Heart left ventricle (tissue), 16 donors: ENCODE results near the gene ID1. TPM values are rescaled to one million over a fixed set of nuclear protein-coding genes. Genes with fewer than 3 reads are reported as not detected.

ENCODE experiments used
- ATAC-seq, 4 donors: fragments of 200-7000 bp; cut with Tn5 transposase; one replicate each; pipeline ENCODE4 v1.9.1; 2020 to 2022; ENCODE audit warnings: moderate library complexity in 4 of 4, mild to moderate bottlenecking in 3 of 4, moderate number of reproducible peaks in 1 of 4
- DNase-seq, 5 donors: peaks; one replicate each; pipeline ENCODE4 v3.0.0-alpha.2; 2020
- H3K27ac ChIP-seq, 12 donors: fragments of 200-600 bp; sonication (generic) in 4 of 12; one replicate each; pipeline versions ENCODE4 v1.5.0 to v1.8.0; 2016 to 2022; ENCODE audit warnings: mild to moderate bottlenecking in 2 of 12
- H3K27me3 ChIP-seq, 9 donors: fragments of 200-600 bp; sonication (generic) in 2 of 9; one replicate each; pipeline versions ENCODE4 v1.5.1 to v1.8.0; 2016 to 2022; ENCODE audit warnings: mild to moderate bottlenecking in 3 of 9
- H3K36me3 ChIP-seq, 9 donors: fragments of 200-600 bp; sonication (generic) in 2 of 9; one replicate each; pipeline versions ENCODE4 v1.5.0 to v1.8.0; 2018 to 2022; ENCODE audit warnings: mild to moderate bottlenecking in 2 of 9
- H3K4me1 ChIP-seq, 12 donors: fragments of 200-600 bp; sonication (generic) in 4 of 12; one replicate each; pipeline versions ENCODE4 v1.5.0 to v1.8.0; 2016 to 2022; ENCODE audit warnings: mild to moderate bottlenecking in 3 of 12
- H3K4me3 ChIP-seq, 12 donors: fragments of 200-600 bp; sonication (generic) in 4 of 12; one replicate each; pipeline versions ENCODE4 v1.5.0 to v1.8.0; 2017 to 2022; ENCODE audit warnings: mild to moderate bottlenecking in 9 of 12, moderate library complexity in 4 of 12
- H3K9me3 ChIP-seq, 12 donors: fragments of 200-600 bp; sonication (generic) in 4 of 12; one replicate each; pipeline versions ENCODE4 v1.5.0 to v1.8.0; 2016 to 2022; ENCODE audit warnings: mild to moderate bottlenecking in 1 of 12
- POLR2A ChIP-seq, 2 donors: fragments of 450-650 bp; IDR thresholded peaks; one replicate each; pipeline ENCODE4 v1.6.1; 2017; ENCODE audit warnings: antibody characterized with exemption in 2 of 2, mild to moderate bottlenecking in 2 of 2, moderate library complexity in 2 of 2
- WGBS, 4 donors: extraction: QIAGEN DNeasy Blood & Tissue Kit in 2 of 4; methylation state at CpG; one replicate each; pipeline versions ENCODE4 v1.1.5 to v1.1.7; 2013 to 2018; 5-methylcytosine and 5-hydroxymethylcytosine counted together
- intact Hi-C, 10 donors: fragments of 100-400 bp; cut with DNase I; formaldehyde crosslinking; loops; one replicate each; pipeline versions ENCODE4 v1.11.1 to v1.14.2; 2022
- polyA plus RNA-seq, 2 donors: library from polyadenylated mRNA; stranded (reverse); fragments of 200-250 nt; gene quantifications; one replicate each; pipeline ENCODE4 v1.2.3, GENCODE V29; 2013
- total RNA-seq, 9 donors: library from RNA; depleted of rRNA in 2 of 9; stranded (reverse); fragments of >200 nt in 2 of 9; fragmentation: NEBNext Ultra II Directional in 3 of 9; extraction: Animal tissue kit (Norgen Biotek cat#: 25700) in 3 of 9; gene quantifications; one replicate each; pipeline versions ENCODE4 v1.1.0 to v1.2.4, GENCODE V29; 2016 to 2023
- TF ChIP-seq, protein P1 (sequence below), 12 donors: fragments of 200-600 bp; sonication (generic) in 4 of 12; IDR thresholded peaks; one replicate each; pipeline versions ENCODE4 v1.5.0 to v1.8.0; 2018 to 2022; ENCODE audit warnings: antibody characterized with exemption in 12 of 12, mild to moderate bottlenecking in 5 of 12
- donor health status: ischemic (EF 13 %, LVEDD 7.1; RV severe dilation, severe dysfunction).
- donor health status: healthy with polysubstance abuse.
- donor health status: DM: no; HTN: yes; CAD: no.
- donor health status: DM: no; HTN: no; CAD: no.
- donor health status: ischemic (EF 25% LVEDD 6.9; RV normal size, moderate dysfunction).
- donor health status: ischemic (EF 25% LVEDD 5.7; RV mildly dilated, moderate dysfunction).
- donor health status: healthy.
- donor health status: DM: yes; HTN: yes; CAD: no.
- donor health status: ischemic (EF 35%, LVEDD 5.7; RV mildly dilated, moderate dysfunction).
- donor health status: nonischemic (EF 11% LVEDD 7.7; RV severe dilation, severe dysfunction).
- donor health status: DM: yes; HTN: yes; CAD: no.
- donor health status: PGD.
- donor health status: ischemic (EF 29% LVEDD 5.4; RV normal size, mild dysfunction).
- donor health status: nonischemic (EF 23%, LVEDD 6.1; RV moderate dilation, normal function).

Gene ID1
- total and polyA plus RNA-seq, 11 donors = 72.4 to 619 (median 140) TPM

DNA sequence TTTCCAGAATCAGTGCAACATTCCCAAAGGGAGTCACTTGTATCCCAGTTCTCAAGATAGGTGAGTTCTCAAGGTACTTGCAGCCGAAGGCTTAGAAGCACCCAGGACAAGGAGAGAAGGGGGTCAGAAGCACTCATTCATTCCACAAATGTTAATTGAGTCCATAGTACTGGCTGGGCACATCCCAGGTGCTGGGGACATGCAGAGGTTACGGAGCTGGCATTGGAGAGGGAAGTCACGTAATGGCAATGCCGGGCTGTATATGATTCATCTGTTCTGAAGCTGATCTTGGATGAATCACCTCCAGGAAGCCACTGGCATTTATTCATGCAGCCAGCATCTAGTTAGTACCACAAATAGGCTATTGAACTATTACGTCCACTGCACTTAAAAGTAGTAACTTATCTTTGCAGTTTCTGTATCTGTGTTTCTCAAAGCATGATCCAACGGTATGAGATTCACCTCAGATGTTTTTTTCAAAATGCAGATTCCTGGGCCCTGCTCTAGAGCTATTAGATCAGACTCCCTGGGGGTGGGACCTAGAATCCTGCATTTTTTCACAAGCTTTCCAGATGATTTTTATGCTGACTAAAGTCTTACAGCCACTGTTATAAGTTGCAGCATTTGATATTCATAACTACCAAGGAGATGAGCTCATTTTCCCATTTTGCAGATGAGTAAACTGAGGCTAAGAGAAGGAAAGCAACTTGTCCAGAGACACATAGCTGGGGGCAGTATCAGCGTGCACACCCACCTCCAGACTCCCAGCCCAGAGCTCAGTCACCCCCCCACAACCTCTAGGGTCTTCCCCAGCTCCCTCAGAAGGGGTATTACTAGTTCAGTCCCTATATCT, 44.1 kb upstream of the ID1 start:
- no peak overlapping the region for H3K4me3 ChIP-seq
- no peaks in the 10 kb centered on the region for H3K27me3 ChIP-seq
- peak overlapping the region in 4 of 12 donors; percentile 9 to 37 (median 20) for H3K27ac ChIP-seq
- peaks cover 0 to 89% (median 57%) of the 10 kb centered on the region in 9 donors for H3K36me3 ChIP-seq
- DNase-seq (no peak), ATAC-seq (peak in 2 of 4 donors; percentile 26 to 56)
- TF ChIP-seq, protein P1, sequence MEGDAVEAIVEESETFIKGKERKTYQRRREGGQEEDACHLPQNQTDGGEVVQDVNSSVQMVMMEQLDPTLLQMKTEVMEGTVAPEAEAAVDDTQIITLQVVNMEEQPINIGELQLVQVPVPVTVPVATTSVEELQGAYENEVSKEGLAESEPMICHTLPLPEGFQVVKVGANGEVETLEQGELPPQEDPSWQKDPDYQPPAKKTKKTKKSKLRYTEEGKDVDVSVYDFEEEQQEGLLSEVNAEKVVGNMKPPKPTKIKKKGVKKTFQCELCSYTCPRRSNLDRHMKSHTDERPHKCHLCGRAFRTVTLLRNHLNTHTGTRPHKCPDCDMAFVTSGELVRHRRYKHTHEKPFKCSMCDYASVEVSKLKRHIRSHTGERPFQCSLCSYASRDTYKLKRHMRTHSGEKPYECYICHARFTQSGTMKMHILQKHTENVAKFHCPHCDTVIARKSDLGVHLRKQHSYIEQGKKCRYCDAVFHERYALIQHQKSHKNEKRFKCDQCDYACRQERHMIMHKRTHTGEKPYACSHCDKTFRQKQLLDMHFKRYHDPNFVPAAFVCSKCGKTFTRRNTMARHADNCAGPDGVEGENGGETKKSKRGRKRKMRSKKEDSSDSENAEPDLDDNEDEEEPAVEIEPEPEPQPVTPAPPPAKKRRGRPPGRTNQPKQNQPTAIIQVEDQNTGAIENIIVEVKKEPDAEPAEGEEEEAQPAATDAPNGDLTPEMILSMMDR (IDR thresholded peaks at IDR 0.05) = no peak
- TF ChIP-seq POLR2A (IDR thresholded peaks at IDR 0.05) = no peak
- 83 to 89% (median 87%) methylated on average over 7 of the region's 7 CpGs for WGBS, 4 donors
- H3K4me1 ChIP-seq = peaks cover 0 to 19% (median 5%) of the 10 kb centered on the region in 12 donors
- intact Hi-C loops = loop anchor here in 4 of 10 donors (2.0 to 10.0 kb wide), 5 partner anchors 52 to 174 kb away; partner anchors contain the start of genes BCL2L1 (in 2 of the 4) and TPX2 (in 1 of the 4)
- no peaks in the 10 kb centered on the region for H3K9me3 ChIP-seq

DNA sequence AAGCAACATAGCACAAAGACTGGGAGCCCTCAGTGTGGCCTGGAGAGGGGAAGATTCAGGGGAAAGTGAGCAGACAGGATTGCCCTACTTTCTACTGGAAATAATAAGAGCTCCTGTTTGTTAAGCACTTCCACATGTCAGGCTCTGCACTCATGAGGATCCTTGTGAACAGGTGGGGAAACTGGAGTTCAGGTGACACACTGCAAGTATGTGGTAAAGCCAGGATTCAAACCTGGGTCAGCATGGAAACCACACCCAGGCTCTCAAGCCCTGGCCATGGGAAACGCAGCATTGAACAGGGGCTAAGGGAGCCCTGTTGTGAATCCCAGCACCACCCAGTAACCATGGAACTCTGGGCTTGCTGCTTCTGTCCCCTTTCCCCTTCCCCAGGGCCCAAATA, 42.8 kb upstream of the ID1 start:
- Histone ChIP-seq H3K4me1 (peaks cover 0 to 19% (median 5%) of the 10 kb centered on the region in 12 donors), H3K36me3 (peaks cover 0 to 96% (median 56%) of the 10 kb centered on the region in 9 donors), H3K9me3 (no peaks in the 10 kb centered on the region), H3K27me3 (no peaks in the 10 kb centered on the region), H3K4me3 (no peak overlapping the region), H3K27ac (no peak overlapping the region)
- DNase-seq (no peak), ATAC-seq (no peak)
- intact Hi-C loops = loop anchor here in 9 of 10 donors (1.0 to 10.0 kb wide), 7 partner anchors 50 to 173 kb away; partner anchors contain the start of genes BCL2L1 (in 2 of the 9) and TPX2 (in 1 of the 9)
- TF ChIP-seq POLR2A (IDR thresholded peaks at IDR 0.05) = no peak
- TF ChIP-seq, protein P1 (IDR thresholded peaks at IDR 0.05) = no peak
- WGBS, 4 donors = 50 to 80% (median 65%) methylated on average over 1 of the region's 1 CpG

DNA sequence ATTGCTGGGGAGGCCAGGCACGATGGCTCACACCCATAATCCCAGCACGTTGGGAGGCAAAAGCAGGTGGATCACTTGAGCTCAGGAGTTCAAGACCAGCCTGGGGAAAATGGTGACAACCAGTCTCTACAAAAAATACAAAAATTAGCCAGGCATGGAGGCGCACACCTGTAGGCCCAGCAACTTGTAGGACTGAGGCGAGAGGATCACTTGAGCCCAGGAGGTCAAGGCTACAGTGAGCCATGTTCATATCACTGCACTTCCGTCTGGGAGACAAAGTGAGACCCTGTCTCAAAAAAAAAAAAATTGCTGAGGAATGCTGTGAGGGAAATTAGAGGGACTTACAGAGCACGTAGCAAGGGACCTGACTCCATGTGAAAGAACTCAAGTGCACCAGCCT, 40.8 kb upstream of the ID1 start:
- DNase-seq (no peak), ATAC-seq (no peak)
- intact Hi-C loops = loop anchor here in 4 of 10 donors (5.0 to 10.0 kb wide), 4 partner anchors 158 to 171 kb away; partner anchors contain the start of genes BCL2L1 (in 2 of the 4) and TPX2 (in 1 of the 4)
- H3K27me3 ChIP-seq = no peaks in the 10 kb centered on the region
- peaks cover 0 to 32% (median 12%) of the 10 kb centered on the region in 12 donors for H3K4me1 ChIP-seq
- no peaks in the 10 kb centered on the region for H3K9me3 ChIP-seq
- H3K4me3 ChIP-seq = no peak overlapping the region
- no peak overlapping the region for H3K27ac ChIP-seq
- no peak for TF ChIP-seq POLR2A (IDR thresholded peaks at IDR 0.05)
- TF ChIP-seq, protein P1 (IDR thresholded peaks at IDR 0.05) = no peak
- WGBS, 4 donors = 92 to 95% (median 92%) methylated on average over 6 of the region's 6 CpGs
- H3K36me3 ChIP-seq = peaks cover 0 to 98% (median 57%) of the 10 kb centered on the region in 9 donors
